Measurements from ENCODE around the gene SUMO4.

SUMO4 gene

GRCh38 chr6:149400050-149400449, at the start of gene SUMO4:
TSS of gene SUMO4 (plus strand) at chr6:149400262. CDS start at chr6:149400392, 130 bp downstream.
- TF ChIP-seq, protein P1, sequence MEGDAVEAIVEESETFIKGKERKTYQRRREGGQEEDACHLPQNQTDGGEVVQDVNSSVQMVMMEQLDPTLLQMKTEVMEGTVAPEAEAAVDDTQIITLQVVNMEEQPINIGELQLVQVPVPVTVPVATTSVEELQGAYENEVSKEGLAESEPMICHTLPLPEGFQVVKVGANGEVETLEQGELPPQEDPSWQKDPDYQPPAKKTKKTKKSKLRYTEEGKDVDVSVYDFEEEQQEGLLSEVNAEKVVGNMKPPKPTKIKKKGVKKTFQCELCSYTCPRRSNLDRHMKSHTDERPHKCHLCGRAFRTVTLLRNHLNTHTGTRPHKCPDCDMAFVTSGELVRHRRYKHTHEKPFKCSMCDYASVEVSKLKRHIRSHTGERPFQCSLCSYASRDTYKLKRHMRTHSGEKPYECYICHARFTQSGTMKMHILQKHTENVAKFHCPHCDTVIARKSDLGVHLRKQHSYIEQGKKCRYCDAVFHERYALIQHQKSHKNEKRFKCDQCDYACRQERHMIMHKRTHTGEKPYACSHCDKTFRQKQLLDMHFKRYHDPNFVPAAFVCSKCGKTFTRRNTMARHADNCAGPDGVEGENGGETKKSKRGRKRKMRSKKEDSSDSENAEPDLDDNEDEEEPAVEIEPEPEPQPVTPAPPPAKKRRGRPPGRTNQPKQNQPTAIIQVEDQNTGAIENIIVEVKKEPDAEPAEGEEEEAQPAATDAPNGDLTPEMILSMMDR (IDR thresholded peaks at IDR 0.05; ENCODE audit: control extremely low read depth, extremely low read depth, low read depth, missing control alignments): no peak
- ChIA-PET POLR2A (no interaction called here), CTCF (no interaction called here)
- DNase-seq (ENCODE audit: extremely low spot score): no peak

GRCh38 chr6:149354009-149354408, 46.1 kb upstream of the SUMO4 start:
- ChIA-PET CTCF (no interaction called here), POLR2A (no interaction called here)
- TF ChIP-seq, protein P1 (IDR thresholded peaks at IDR 0.05; ENCODE audit: control extremely low read depth, extremely low read depth, low read depth, missing control alignments): no peak
- no peak for DNase-seq (ENCODE audit: extremely low spot score)

DNA sequence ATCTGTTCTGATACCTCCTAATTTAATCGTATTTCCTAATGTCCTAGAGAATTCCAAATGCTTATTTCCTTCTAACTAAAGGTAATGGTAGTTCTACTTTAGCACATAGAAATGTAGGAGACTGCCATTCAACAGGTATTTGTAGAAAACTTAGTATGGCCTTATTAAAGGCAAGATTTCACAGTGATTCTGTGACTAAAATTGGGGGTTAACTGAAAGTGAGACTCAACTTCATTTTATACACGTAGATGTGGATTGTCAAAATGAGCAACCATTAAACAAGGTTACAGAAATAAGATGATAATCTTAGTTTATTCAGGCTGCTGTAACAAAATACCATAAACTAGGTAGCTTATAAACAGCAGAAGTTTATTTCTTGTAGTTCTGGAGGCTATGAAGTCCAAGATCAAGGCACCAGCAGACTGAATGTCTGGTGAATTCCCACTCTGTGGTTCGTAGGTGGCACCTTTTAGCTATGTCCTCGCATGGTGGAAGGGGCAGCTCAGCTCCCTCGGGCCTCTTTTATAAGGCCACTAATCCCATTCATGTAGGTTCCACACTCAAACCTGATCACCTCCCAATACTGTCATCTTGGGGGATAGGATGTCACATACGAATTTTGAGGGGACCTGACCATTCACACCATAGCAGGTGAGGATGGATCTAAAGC, 43.8 kb upstream of the SUMO4 start:
- ChIA-PET POLR2A (no interaction called here), CTCF (interaction anchor here (1.5 kb wide), 1 partner anchor 14 kb away, joined by 4 read pairs; no protein-coding TSS in a partner anchor)
- DNase-seq (ENCODE audit: extremely low spot score): no peak
- TF ChIP-seq, protein P1 (IDR thresholded peaks at IDR 0.05; ENCODE audit: control extremely low read depth, extremely low read depth, low read depth, missing control alignments): no peak

- TF ChIP-seq, protein P1 (IDR thresholded peaks at IDR 0.05; ENCODE audit: control extremely low read depth, extremely low read depth, low read depth, missing control alignments): no peak
- ChIA-PET CTCF (interaction anchor here (1.1 to 1.6 kb wide), 2 partner anchors 13 to 60 kb away, joined by 3 read pairs; no protein-coding TSS in a partner anchor), POLR2A (no interaction called here)
- DNase-seq (ENCODE audit: extremely low spot score): no peak
Observed at GRCh38 chr6:149357726-149358538, 42.1 kb upstream of the SUMO4 start.

GRCh38 chr6:149359440-149359839, 40.6 kb upstream of the SUMO4 start:
- TF ChIP-seq, protein P1 (IDR thresholded peaks at IDR 0.05; ENCODE audit: control extremely low read depth, extremely low read depth, low read depth, missing control alignments): no peak
- ChIA-PET CTCF (interaction anchor here (0.8 to 3.1 kb wide), 6 partner anchors 9 to 58 kb away, joined by 3 to 8 read pairs (median 3); no protein-coding TSS in a partner anchor), POLR2A (no interaction called here)
- DNase-seq (ENCODE audit: extremely low spot score): no peak

DNA sequence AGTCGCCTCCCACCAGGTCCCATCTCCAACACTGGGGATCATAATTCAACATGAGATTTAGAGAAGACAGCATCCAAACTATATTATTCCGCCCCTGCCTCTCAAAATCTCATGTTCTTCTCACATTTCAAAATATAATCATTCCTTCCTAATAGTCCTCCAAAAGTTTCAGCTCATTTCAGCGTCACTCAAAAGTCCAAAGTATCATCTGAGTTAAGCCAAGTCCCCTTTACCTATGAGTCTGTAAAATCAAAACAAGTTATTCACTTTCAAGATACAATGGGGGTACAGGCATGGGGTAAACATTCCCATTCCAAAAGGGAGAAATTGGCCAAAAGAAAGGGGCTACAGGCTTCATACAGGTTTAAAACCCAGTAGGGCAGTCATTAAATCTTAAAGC, 39.5 kb upstream of the SUMO4 start:
- POLR2A ChIA-PET: no interaction called here
- CTCF ChIA-PET: interaction anchor here (1.1 to 3.1 kb wide), 2 partner anchors 11 to 71 kb away, joined by 3 to 8 read pairs; no protein-coding TSS in a partner anchor
- no peak for DNase-seq (ENCODE audit: extremely low spot score)
- TF ChIP-seq, protein P1 (IDR thresholded peaks at IDR 0.05; ENCODE audit: control extremely low read depth, extremely low read depth, low read depth, missing control alignments): no peak
